GM23338 (cell line): ENCODE data around the gene MAP3K5. TPM values are rescaled to one million over a fixed set of nuclear protein-coding genes. Genes with fewer than 3 reads are reported as not detected.
A peak's percentile ranks its signal among the peaks of the same experiment; 100 is the strongest.
"Not testable (repeated sequence)": the region's sequence is repeated elsewhere in the genome, so short reads cannot be mapped to it uniquely, and the experiment has no call there.

Experiments
- ATAC-seq: fragments of 200-7000 bp; cut with Tn5 transposase; 3 replicates; pipeline ENCODE4 v1.9.1; 2020
- DNase-seq: peaks from one replicate; pipeline ENCODE4 v3.0.0-alpha.2; 2015; ENCODE audit warnings: low spot score
- H2AFZ ChIP-seq: fragments of 200-600 bp; sonication (generic); 2 replicates; pipeline ENCODE4 v1.8.0; 2016; ENCODE audit warnings: antibody characterized with exemption, mild to moderate bottlenecking, moderate library complexity
- H3F3A ChIP-seq: fragments of 200-600 bp; sonication (generic); replicated peaks from 2 replicates; pipeline ENCODE4 v1.8.0; 2017; ENCODE audit warnings: antibody characterized with exemption, mixed run types, low read depth
- H3K27ac ChIP-seq: fragments of 200-600 bp; sonication (generic); 2 replicates; pipeline ENCODE4 v1.6.1; 2016; ENCODE audit warnings: low read depth
- H3K27me3 ChIP-seq: fragments of 200-600 bp; sonication (generic); 2 replicates; pipeline ENCODE4 v1.8.0; 2016; ENCODE audit warnings: mild to moderate bottlenecking, mixed run types, moderate library complexity; ENCODE audit not compliant: insufficient read depth
- H3K36me3 ChIP-seq: fragments of 200-600 bp; sonication (generic); 2 replicates; pipeline ENCODE4 v1.8.0; 2016; ENCODE audit warnings: mild to moderate bottlenecking; ENCODE audit not compliant: insufficient read depth
- H3K4me1 ChIP-seq: fragments of 200-600 bp; sonication (generic); 2 replicates; pipeline ENCODE4 v1.8.0; 2016; ENCODE audit warnings: mild to moderate bottlenecking, moderate library complexity; ENCODE audit not compliant: insufficient read depth
- H3K4me2 ChIP-seq: fragments of 200-600 bp; sonication (generic); 2 replicates; pipeline ENCODE4 v1.7.1; 2017; ENCODE audit warnings: mixed run types
- H3K4me3 ChIP-seq: fragments of 200-600 bp; sonication (generic); 2 replicates; pipeline ENCODE4 v1.6.1; 2016; ENCODE audit warnings: mixed run types
- H3K79me2 ChIP-seq: fragments of 200-600 bp; sonication (generic); replicated peaks from 2 replicates; pipeline ENCODE4 v1.8.0; 2017; ENCODE audit warnings: mild to moderate bottlenecking; ENCODE audit not compliant: insufficient read depth
- H3K9me2 ChIP-seq: fragments of 200-600 bp; sonication (generic); 2 replicates; pipeline ENCODE4 v1.8.0; 2017; ENCODE audit not compliant: insufficient read depth
- H4K20me1 ChIP-seq: fragments of 200-600 bp; sonication (generic); replicated peaks from 2 replicates; pipeline ENCODE4 v1.8.0; 2017; ENCODE audit warnings: mild to moderate bottlenecking; ENCODE audit not compliant: insufficient read depth
- H3K27ac Mint-ChIP-seq: 2 replicates; pipeline ENCODE4 v1.8.0; 2020; ENCODE audit warnings: inconsistent platforms, mild to moderate bottlenecking, moderate library complexity, mixed read lengths
- H3K27me3 Mint-ChIP-seq: 3 replicates; pipeline ENCODE4 v1.8.0; 2022; ENCODE audit warnings: low read depth, mild to moderate bottlenecking, moderate library complexity, mixed read lengths, inconsistent platforms; ENCODE audit not compliant: insufficient read depth, poor library complexity
- H3K36me3 Mint-ChIP-seq: 3 replicates; pipeline ENCODE4 v1.8.0; 2021; ENCODE audit warnings: low read depth, mild to moderate bottlenecking, inconsistent platforms, moderate library complexity, mixed read lengths
- H3K4me1 Mint-ChIP-seq: 3 replicates; pipeline ENCODE4 v1.8.0; 2020; ENCODE audit warnings: mild to moderate bottlenecking, inconsistent platforms, mixed read lengths
- H3K4me3 Mint-ChIP-seq: 3 replicates; pipeline ENCODE4 v1.8.0; 2021; ENCODE audit warnings: moderate library complexity, mild to moderate bottlenecking, inconsistent platforms, mixed read lengths
- H3K9me3 Mint-ChIP-seq: 3 replicates; pipeline ENCODE4 v1.8.0; 2020; ENCODE audit warnings: moderate library complexity, mild to moderate bottlenecking, inconsistent platforms, mixed read lengths
- CREB1 ChIP-seq: fragments of 250-450 bp; sonication (Bioruptor Pico); IDR thresholded peaks from 2 replicates; pipeline ENCODE4 v1.5.0; 2020; ENCODE audit warnings: low read depth, mild to moderate bottlenecking, moderate library complexity
- EZH2 ChIP-seq: fragments of 200-600 bp; sonication (generic); IDR thresholded peaks from one replicate; pipeline ENCODE4 v1.8.0; 2017; ENCODE audit warnings: antibody characterized with exemption, mild to moderate bottlenecking, low read depth; ENCODE audit not compliant: unreplicated experiment
- EZH2phosphoT487 ChIP-seq: fragments of 200-600 bp; sonication (generic); IDR thresholded peaks from one replicate; pipeline ENCODE4 v1.8.1; 2018; ENCODE audit warnings: antibody characterized with exemption; ENCODE audit not compliant: unreplicated experiment
- JUNB ChIP-seq: IDR thresholded peaks from one replicate; pipeline ENCODE4 v1.6.1; 2016; ENCODE audit warnings: antibody characterized with exemption; ENCODE audit not compliant: unreplicated experiment
- NANOG ChIP-seq: IDR thresholded peaks from 2 replicates; pipeline ENCODE4 v1.6.1; 2016; ENCODE audit warnings: antibody characterized with exemption, borderline replicate concordance
- POLR2AphosphoS5 ChIP-seq: IDR thresholded peaks from 2 replicates; pipeline ENCODE4 v1.6.1; 2016; ENCODE audit warnings: antibody characterized with exemption, low read depth
- ZNF114 ChIP-seq: fragments of 250-450 bp; sonication (Bioruptor Pico); IDR thresholded peaks from 2 replicates; pipeline ENCODE4 v1.5.0; 2020; ENCODE audit warnings: mild to moderate bottlenecking, moderate library complexity
- ZNF331 ChIP-seq: fragments of 250-450 bp; sonication (Bioruptor Pico); IDR thresholded peaks from 2 replicates; pipeline ENCODE4 v1.5.0; 2020; ENCODE audit warnings: low read depth, mild to moderate bottlenecking, moderate library complexity
- polyA plus RNA-seq: library from polyadenylated mRNA; unstranded; fragments of >200 nt; fragmentation: Nextera tagmentation; extraction: Ambion mirVana; gene quantifications from 2 replicates; pipeline ENCODE4 v1.2.1, GENCODE V29; 2016
- total RNA-seq: library from RNA; depleted of rRNA; stranded (reverse); fragments of >200 nt; shearing (Covaris generic); gene quantifications from 2 replicates; pipeline ENCODE4 v1.2.3, GENCODE V29; 2014
- TF ChIP-seq, protein P1 (sequence below): fragments of 250-450 bp; sonication (Bioruptor Pico); IDR thresholded peaks from 2 replicates; pipeline ENCODE4 v1.5.0; 2020; ENCODE audit warnings: mild to moderate bottlenecking, moderate library complexity
- TF ChIP-seq, protein P2 (sequence below): IDR thresholded peaks from 2 replicates; pipeline ENCODE4 v1.6.1; 2016; ENCODE audit warnings: antibody characterized with exemption

The MAP3K5 gene
- total and polyA plus RNA-seq, 2 experiments from 2014 or later = 0.76 to 2.8 TPM

DNA sequence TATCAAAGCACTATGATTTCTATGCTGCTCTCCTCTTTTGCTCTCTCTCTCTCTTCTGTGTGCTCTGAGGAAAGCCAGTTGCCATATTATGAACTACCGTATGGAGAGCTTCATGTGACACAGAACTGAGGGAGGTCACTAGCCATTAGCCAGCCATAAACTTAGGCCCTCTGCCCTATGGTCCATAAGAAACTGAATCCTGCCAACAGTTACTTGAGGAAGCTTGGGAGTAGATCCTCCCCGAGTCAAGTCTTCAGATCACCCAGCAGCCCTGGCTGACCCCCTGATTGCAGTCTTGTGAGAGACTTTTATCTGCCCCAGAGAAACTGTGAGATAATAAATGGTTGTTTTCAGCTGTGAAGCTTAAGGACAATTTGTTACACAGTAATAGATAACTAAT is 24.4 kb upstream of the MAP3K5 start:
- Mint-ChIP-seq H3K4me3 (no peak overlapping the region), H3K27ac (no peak overlapping the region), H3K4me1 (peaks cover 2% of the 10 kb centered on the region; the same call in 1 of the 3 replicates), H3K36me3 (no peaks in the 10 kb centered on the region), H3K27me3 (no peaks in the 10 kb centered on the region), H3K9me3 (no peaks in the 10 kb centered on the region)
- Histone ChIP-seq H3K79me2 (no peaks in the 10 kb centered on the region), H3K4me1 (peaks cover 4% of the 10 kb centered on the region; the same call in 1 of the 2 replicates), H3K4me3 (no peak overlapping the region), H3K9me2 (no peaks in the 10 kb centered on the region), H3K27ac (no peak overlapping the region), H3F3A (no peaks in the 10 kb centered on the region), H3K27me3 (0 out of 2 replicates have a peak, but pooled peaks cover 5% of the 10 kb centered on the region), H4K20me1 (no peaks in the 10 kb centered on the region), H3K36me3 (no peaks in the 10 kb centered on the region), H2AFZ (peak overlapping the region; percentile 47; the same call in 1 of the 2 replicates), H3K4me2 (no peak overlapping the region)
- TF ChIP-seq ZNF114 = no peak
- no peak for TF ChIP-seq NANOG
- no peak for TF ChIP-seq POLR2AphosphoS5
- no peak for TF ChIP-seq ZNF331 (CRISPR knock-in tag)
- DNase-seq (no peak), ATAC-seq (no peak)

DNA sequence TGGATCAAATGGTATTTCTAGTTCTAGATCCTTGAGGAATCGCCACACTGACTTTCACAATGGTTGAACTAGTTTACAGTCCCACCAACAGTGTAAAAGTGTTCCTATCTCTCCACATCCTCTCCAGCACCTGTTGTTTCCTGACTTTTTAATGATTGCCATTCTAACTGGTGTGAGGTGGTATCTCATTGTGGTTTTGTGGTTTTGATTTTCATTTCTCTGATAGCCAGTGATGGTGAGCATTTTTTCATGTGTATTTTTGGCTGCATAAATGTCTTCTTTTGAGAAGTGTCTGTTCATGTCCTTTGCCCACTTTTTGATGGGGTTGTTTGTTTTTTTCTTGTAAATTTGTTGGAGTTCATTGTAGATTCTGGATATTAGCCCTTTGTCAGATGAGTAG is 23.3 kb upstream of the MAP3K5 start:
- not testable (repeated sequence) for H3K36me3 ChIP-seq, H3K4me2 ChIP-seq, H3K27me3 Mint-ChIP-seq, H4K20me1 ChIP-seq, H3K9me3 Mint-ChIP-seq, ATAC-seq, H3F3A ChIP-seq, H3K27ac Mint-ChIP-seq, H3K4me3 Mint-ChIP-seq, H3K79me2 ChIP-seq, H3K4me3 ChIP-seq, H3K27me3 ChIP-seq, H3K4me1 ChIP-seq, H3K27ac ChIP-seq, DNase-seq, H2AFZ ChIP-seq, H3K9me2 ChIP-seq, H3K36me3 Mint-ChIP-seq, H3K4me1 Mint-ChIP-seq

DNA sequence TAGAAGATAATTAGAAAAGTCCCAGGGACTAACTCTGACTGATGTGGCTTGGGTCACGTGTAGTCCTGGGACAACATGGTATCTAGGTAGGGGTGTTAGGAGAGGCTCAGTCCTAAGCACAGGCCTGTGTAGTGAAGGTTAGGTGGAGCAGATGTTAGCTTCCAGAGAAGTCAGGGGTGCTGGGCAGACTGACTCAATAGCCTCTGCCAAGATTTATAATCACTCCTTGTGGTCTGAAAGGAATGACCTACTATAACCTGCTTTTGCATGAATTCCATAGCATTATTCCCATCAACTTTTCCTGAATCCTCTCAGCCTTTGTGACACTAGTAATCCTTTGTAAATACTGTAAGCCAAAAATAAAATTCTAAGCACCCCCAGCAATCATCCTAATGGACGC is 19.9 kb upstream of the MAP3K5 start:
- H3K27ac Mint-ChIP-seq = no peak overlapping the region
- Histone ChIP-seq H4K20me1 (no peaks in the 10 kb centered on the region), H3F3A (no peaks in the 10 kb centered on the region), H3K36me3 (no peaks in the 10 kb centered on the region), H3K9me2 (no peaks in the 10 kb centered on the region), H3K4me3 (no peak overlapping the region), H3K27ac (no peak overlapping the region; the same call in 1 of the 2 replicates), H3K79me2 (no peaks in the 10 kb centered on the region), H3K27me3 (no peaks in the 10 kb centered on the region), H3K4me1 (peaks cover 4% of the 10 kb centered on the region; the same call in 1 of the 2 replicates), H2AFZ (peak overlapping the region; percentile 63; the same call in 1 of the 2 replicates), H3K4me2 (no peak overlapping the region)
- no peaks in the 10 kb centered on the region for H3K36me3 Mint-ChIP-seq
- no peaks in the 10 kb centered on the region for H3K27me3 Mint-ChIP-seq
- DNase-seq = no peak
- ATAC-seq = no peak
- H3K4me3 Mint-ChIP-seq = no peak overlapping the region
- no peaks in the 10 kb centered on the region for H3K9me3 Mint-ChIP-seq
- H3K4me1 Mint-ChIP-seq = peaks cover 2% of the 10 kb centered on the region; the same call in 1 of the 3 replicates
- TF ChIP-seq JUNB = no peak
- no peak for TF ChIP-seq ZNF331 (CRISPR knock-in tag)
- no peak for TF ChIP-seq EZH2
- TF ChIP-seq CREB1 (CRISPR knock-in tag) = no peak
- TF ChIP-seq POLR2AphosphoS5 = no peak
- TF ChIP-seq NANOG = no peak
- TF ChIP-seq EZH2phosphoT487 = no peak
- TF ChIP-seq, protein P1, sequence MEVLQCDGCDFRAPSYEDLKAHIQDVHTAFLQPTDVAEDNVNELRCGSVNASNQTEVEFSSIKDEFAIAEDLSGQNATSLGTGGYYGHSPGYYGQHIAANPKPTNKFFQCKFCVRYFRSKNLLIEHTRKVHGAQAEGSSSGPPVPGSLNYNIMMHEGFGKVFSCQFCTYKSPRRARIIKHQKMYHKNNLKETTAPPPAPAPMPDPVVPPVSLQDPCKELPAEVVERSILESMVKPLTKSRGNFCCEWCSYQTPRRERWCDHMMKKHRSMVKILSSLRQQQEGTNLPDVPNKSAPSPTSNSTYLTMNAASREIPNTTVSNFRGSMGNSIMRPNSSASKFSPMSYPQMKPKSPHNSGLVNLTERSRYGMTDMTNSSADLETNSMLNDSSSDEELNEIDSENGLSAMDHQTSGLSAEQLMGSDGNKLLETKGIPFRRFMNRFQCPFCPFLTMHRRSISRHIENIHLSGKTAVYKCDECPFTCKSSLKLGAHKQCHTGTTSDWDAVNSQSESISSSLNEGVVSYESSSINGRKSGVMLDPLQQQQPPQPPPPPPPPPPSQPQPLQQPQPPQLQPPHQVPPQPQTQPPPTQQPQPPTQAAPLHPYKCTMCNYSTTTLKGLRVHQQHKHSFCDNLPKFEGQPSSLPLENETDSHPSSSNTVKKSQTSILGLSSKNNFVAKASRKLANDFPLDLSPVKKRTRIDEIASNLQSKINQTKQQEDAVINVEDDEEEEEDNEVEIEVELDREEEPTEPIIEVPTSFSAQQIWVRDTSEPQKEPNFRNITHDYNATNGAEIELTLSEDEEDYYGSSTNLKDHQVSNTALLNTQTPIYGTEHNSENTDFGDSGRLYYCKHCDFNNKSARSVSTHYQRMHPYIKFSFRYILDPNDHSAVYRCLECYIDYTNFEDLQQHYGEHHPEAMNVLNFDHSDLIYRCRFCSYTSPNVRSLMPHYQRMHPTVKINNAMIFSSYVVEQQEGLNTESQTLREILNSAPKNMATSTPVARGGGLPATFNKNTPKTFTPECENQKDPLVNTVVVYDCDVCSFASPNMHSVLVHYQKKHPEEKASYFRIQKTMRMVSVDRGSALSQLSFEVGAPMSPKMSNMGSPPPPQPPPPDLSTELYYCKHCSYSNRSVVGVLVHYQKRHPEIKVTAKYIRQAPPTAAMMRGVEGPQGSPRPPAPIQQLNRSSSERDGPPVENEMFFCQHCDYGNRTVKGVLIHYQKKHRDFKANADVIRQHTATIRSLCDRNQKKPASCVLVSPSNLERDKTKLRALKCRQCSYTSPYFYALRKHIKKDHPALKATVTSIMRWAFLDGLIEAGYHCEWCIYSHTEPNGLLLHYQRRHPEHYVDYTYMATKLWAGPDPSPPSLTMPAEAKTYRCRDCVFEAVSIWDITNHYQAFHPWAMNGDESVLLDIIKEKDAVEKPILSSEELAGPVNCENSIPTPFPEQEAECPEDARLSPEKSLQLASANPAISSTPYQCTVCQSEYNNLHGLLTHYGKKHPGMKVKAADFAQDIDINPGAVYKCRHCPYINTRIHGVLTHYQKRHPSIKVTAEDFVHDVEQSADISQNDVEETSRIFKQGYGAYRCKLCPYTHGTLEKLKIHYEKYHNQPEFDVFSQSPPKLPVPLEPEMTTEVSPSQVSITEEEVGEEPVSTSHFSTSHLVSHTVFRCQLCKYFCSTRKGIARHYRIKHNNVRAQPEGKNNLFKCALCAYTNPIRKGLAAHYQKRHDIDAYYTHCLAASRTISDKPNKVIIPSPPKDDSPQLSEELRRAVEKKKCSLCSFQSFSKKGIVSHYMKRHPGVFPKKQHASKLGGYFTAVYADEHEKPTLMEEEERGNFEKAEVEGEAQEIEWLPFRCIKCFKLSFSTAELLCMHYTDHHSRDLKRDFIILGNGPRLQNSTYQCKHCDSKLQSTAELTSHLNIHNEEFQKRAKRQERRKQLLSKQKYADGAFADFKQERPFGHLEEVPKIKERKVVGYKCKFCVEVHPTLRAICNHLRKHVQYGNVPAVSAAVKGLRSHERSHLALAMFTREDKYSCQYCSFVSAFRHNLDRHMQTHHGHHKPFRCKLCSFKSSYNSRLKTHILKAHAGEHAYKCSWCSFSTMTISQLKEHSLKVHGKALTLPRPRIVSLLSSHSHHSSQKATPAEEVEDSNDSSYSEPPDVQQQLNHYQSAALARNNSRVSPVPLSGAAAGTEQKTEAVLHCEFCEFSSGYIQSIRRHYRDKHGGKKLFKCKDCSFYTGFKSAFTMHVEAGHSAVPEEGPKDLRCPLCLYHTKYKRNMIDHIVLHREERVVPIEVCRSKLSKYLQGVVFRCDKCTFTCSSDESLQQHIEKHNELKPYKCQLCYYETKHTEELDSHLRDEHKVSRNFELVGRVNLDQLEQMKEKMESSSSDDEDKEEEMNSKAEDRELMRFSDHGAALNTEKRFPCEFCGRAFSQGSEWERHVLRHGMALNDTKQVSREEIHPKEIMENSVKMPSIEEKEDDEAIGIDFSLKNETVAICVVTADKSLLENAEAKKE (CRISPR knock-in tag) = no peak
- TF ChIP-seq, protein P2, sequence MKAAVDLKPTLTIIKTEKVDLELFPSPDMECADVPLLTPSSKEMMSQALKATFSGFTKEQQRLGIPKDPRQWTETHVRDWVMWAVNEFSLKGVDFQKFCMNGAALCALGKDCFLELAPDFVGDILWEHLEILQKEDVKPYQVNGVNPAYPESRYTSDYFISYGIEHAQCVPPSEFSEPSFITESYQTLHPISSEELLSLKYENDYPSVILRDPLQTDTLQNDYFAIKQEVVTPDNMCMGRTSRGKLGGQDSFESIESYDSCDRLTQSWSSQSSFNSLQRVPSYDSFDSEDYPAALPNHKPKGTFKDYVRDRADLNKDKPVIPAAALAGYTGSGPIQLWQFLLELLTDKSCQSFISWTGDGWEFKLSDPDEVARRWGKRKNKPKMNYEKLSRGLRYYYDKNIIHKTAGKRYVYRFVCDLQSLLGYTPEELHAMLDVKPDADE = no peak
